GM10847 (cell line): ENCODE data around the gene MOGAT2.
A peak's percentile ranks its signal among the peaks of the same experiment; 100 is the strongest.

Experiments
- POLR2A ChIP-seq: IDR thresholded peaks from 2 replicates; pipeline ENCODE4 v1.6.1; 2011; ENCODE audit not compliant: insufficient read length; ENCODE audit errors: extremely low read depth

MOGAT2 gene

GRCh38 chr11:75768112-75768908 lies 50.7 kb downstream of the MOGAT2 start, which contains the start of gene DGAT2:
TSS of gene DGAT2 (plus strand) at chr11:75768778. CDS start at chr11:75768992, 214 bp downstream.
- TF ChIP-seq POLR2A, result peak; percentile 54

DNA sequence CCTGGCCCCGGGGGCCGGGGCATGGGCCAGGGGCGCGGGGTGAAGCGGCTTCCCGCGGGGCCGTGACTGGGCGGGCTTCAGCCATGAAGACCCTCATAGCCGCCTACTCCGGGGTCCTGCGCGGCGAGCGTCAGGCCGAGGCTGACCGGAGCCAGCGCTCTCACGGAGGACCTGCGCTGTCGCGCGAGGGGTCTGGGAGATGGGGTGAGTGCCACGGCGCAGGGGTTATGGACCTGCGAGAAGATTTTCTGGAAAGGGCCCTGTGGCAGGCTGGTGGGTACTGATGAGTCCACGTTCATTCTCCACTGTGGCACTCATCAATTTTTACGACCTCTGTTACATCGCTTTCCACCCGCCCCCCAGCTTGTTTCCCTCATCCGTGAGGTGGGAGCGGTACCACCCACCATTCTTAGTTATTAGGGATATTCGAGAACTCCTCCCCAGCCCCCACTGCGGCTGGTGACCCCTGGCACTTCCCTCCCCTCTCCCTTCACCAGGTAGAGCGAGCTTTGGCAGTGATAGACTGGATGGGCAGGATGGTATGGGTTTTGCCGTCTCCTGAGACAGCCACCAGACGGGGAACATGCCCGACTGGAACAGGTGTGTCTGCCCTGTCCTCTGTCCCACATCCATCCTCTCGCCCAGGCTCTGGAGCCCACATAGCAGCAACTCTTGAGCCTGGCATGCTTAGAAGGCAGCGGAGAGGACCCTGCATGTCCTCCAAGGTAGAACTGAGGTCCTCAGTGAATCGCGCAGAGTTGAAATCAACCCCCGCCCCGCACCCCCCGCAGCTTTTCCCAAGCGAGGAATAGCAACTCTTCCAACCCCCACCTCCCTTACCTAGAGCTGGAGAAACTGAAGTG lies 51.5 kb downstream of the MOGAT2 start:
- TF ChIP-seq POLR2A, result no peak

DNA sequence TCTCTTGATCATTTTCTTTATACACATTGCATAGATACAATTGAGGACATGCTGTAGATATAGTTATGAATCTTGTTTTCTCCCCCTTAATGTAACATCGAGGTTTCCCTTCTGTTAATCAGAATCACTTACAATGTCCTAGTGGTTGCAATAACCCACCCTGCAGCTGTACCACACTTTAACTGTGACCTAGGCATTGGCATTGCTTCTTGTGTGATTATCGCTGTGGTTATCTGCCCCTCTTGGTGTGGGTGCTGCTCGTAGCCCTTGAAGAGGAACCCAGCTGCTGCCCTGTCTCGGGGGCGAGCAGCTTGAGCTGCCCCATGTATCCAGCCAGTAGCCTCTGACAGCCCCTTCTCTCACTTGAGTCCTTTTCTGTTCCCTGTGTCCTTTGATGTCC lies 52.5 kb downstream of the MOGAT2 start:
- TF ChIP-seq POLR2A, result no peak

- TF ChIP-seq POLR2A, result no peak
These were observed 54.2 kb downstream of the MOGAT2 start for GRCh38 chr11:75771646-75772410.

- TF ChIP-seq POLR2A, result no peak
These were observed 56.1 kb downstream of the MOGAT2 start for GRCh38 chr11:75773595-75774353.

DNA sequence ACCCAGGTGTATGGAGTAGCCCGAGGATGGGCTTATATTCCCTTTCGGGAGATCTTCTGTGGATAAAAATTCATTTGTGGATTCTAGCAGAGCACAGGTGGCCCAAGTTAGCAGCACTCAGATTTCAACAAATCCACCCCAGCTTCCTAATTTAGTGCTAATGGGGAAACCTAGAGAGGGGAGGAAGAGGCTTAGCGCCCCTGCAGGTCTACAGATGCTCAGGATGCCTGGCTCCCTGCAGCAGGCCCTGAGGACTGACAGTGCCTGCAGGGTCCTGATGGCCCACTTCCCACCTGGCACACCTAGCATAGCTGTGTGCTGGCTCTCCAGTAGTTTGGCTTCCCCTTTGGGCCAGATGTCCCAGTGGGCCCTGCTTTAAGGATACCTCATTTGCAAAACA lies 57.4 kb downstream of the MOGAT2 start:
- TF ChIP-seq POLR2A, result no peak

DNA sequence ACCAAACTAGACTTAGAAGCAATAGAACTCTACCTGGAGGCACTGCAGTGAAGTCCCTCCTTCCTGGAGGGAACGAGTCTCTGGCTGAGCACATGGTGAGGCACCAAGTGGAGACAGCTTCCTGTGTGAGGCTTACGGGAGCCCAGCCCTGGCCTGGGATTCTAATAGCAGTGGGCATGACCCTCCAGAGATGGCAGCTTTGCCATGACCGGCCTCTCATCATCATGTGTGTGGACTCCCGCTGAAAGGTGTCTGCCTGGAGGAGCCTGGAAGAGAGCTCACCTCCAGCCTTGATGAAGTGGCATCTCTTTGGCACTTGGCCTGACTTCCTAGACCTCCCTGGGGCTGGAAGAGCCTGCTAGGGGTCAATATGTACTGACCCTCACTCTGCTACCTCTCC lies 58.9 kb downstream of the MOGAT2 start:
- no peak for TF ChIP-seq POLR2A

- TF ChIP-seq POLR2A, result no peak
These were observed 59.9 kb downstream of the MOGAT2 start for GRCh38 chr11:75777461-75778110.

DNA sequence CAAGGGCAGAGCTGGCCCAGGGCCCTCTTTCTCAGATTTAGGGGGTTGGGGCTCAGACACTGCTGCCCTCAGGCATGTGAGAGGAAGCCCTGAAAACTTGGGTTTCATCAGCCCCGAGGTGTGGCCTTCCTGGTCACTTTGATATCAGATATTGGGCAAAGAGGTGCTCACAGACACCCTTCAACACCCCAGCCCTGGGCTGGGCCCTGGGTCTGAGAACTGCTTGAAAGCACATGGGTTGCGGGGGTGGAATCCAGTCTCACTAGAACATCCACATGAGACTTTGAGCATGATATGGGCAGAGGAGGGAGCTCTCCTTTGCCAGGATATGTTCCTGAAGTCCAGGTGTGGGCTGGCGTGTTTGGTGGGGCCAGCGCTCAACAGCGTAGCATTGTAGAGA lies 61.3 kb downstream of the MOGAT2 start:
- TF ChIP-seq POLR2A, result no peak

DNA sequence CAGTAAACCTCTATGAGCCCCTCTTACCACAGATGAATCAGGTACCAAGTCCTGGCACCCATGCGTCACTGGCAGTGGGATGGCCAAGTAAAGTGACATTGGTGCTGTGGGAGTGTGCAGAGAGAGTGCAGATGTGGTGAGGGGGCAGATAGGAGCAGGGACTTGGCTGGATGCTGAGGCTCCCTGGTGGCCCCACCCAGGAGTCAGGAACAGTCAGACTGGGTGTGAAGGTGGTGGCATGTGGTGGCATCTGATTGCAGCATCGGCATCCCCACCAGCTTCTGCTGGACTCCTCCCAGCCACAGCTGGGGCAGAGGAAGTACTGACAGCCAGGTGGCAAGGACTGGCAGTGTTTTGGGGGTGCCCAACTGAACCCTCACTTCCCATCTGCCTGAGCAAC lies 62.3 kb downstream of the MOGAT2 start:
- no peak for TF ChIP-seq POLR2A

- TF ChIP-seq POLR2A, result no peak
These were observed 63.2 kb downstream of the MOGAT2 start for GRCh38 chr11:75780888-75781287.

DNA sequence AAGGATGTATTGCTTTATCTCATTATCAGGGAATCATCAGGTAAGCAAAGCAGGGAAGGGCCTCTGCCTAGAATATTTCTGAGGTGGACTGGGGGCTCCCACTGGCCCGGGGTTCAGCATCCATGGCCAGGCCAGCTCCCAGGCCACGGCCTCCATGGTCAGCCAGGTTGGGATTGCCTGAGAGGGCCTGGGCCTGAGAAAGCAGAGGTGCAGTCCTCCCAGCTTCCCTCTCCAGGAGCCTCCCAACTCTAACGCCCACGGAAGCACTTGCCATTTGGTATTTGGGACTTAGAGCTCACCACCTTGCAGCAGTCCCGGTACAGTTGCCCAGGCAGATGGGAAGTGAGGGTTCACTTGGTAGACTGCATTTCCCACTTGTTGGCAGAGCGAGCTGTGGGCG lies 63.7 kb downstream of the MOGAT2 start:
- no peak for TF ChIP-seq POLR2A

DNA sequence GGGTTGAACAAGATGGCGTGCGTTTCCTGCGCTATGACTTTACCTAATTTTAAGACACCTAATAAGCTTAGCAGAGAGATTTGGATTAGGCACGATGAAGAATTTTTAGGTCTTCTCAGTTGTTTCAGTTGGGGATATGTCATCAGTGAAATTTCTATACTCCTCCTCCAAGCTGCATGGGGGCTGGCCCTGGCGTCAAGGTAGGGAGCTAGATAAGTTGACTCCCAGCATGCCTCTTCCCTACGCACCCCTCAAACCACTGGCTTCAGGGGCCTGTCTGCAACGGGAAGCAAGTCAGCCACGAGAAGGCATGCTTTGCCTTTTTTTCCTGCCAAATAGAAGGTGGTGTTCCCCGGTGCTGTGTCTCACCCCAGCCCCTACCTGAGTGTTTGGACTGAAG lies 64.2 kb downstream of the MOGAT2 start:
- TF ChIP-seq POLR2A, result no peak
